Gastroesophageal sphincter (tissue), 4 donors: Measurements from ENCODE around the gene RBFOX2. TPM values are rescaled to one million over a fixed set of nuclear protein-coding genes. Genes with fewer than 3 reads are reported as not detected.

Source experiments
- ATAC-seq: fragments of 150-250 bp; one replicate; pipeline ENCODE4 v1.9.1; 2016; ENCODE audit warnings: mild to moderate bottlenecking, moderate library complexity
- H3K27ac ChIP-seq, 4 donors: fragments of 200-600 bp; sonication (generic) in 3 of 4; 1 replicate in 3 of 4; 2 replicates in 1 of 4; pipeline ENCODE4 v1.5.1; 2016 to 2019
- H3K27me3 ChIP-seq: fragments of 200-600 bp; sonication (generic); one replicate; pipeline ENCODE4 v1.5.1; 2019
- H3K36me3 ChIP-seq, 2 donors: fragments of 200-600 bp; sonication (generic); one replicate each; pipeline ENCODE4 v1.5.1; 2019; ENCODE audit warnings: control low read depth in 1 of 2
- H3K4me1 ChIP-seq, 3 donors: fragments of 200-600 bp; sonication (generic); 1 replicate in 2 of 3; 2 replicates in 1 of 3; pipeline ENCODE4 v1.5.1; 2016 to 2019; ENCODE audit warnings: control low read depth in 2 of 3
- H3K4me3 ChIP-seq, 2 donors: fragments of 200-600 bp; sonication (generic); one replicate each; pipeline ENCODE4 v1.5.1; 2019; ENCODE audit warnings: mild to moderate bottlenecking in 1 of 2, moderate library complexity in 1 of 2
- H3K9me3 ChIP-seq, 3 donors: fragments of 200-600 bp; sonication (generic); one replicate each; pipeline ENCODE4 v1.5.1; 2017 to 2019; ENCODE audit warnings: control low read depth in 2 of 3
- EP300 ChIP-seq: sonication (generic); formaldehyde crosslinking; IDR thresholded peaks from one replicate; pipeline ENCODE4 v1.6.1; 2017; ENCODE audit warnings: antibody characterized with exemption, mild to moderate bottlenecking
- POLR2A ChIP-seq, 2 donors: fragments of 450-650 bp; IDR thresholded peaks; one replicate each; pipeline ENCODE4 v1.6.1; 2017; ENCODE audit warnings: antibody characterized with exemption in 2 of 2, mild to moderate bottlenecking in 2 of 2, moderate library complexity in 1 of 2
- POLR2AphosphoS5 ChIP-seq: sonication (generic); formaldehyde crosslinking; IDR thresholded peaks from one replicate; pipeline ENCODE4 v1.6.1; 2017; ENCODE audit warnings: antibody characterized with exemption
- WGBS, 2 donors: methylation state at CpG; one replicate each; pipeline ENCODE4 v1.1.5; 2018; ENCODE audit warnings: low coverage in 1 of 2; 5-methylcytosine and 5-hydroxymethylcytosine counted together
- total RNA-seq, 4 donors: library from RNA; depleted of rRNA; stranded (reverse); fragments of >200 nt; gene quantifications; one replicate each; pipeline ENCODE4 v1.1.0, GENCODE V29; 2016
- TF ChIP-seq, protein P1 (sequence below), 4 experiments: fragments of 200-600 bp in 2 of 4; fragments of 450-650 bp in 2 of 4; sonication (generic) in 1 of 4; IDR thresholded peaks; one replicate each; pipeline ENCODE4 v1.5.1; 2017 to 2019; ENCODE audit warnings: antibody characterized with exemption in 4 of 4, mild to moderate bottlenecking in 2 of 4, moderate library complexity in 2 of 4

RBFOX2 gene
- total RNA-seq, 4 donors from 2014 or later: 120 to 197 (median 169) TPM

DNA sequence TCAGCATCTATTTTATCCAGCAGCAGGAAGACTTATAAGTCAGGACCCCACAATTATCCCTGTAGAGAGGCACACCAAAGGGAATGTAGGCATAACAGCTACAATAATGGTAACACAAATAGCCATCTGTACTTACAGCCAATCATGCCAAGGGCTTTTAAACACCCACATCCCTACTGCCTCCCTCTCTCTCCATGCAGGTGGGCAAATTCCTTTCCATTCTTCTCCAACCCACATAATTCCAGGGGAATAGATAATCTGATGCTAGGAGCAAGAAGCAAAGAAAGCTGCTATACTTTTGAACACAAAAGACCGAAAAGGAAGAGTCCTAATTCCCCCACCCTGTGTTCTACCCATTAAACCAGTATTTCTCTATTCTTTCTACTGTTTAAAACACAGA, 46.7 kb downstream of the RBFOX2 start:
- Histone ChIP-seq H3K27me3 (no peaks in the 10 kb centered on the region), H3K4me3 (no peak overlapping the region), H3K36me3 (no peaks in the 10 kb centered on the region), H3K27ac (no peak overlapping the region), H3K4me1 (peaks cover 10 to 99% (median 12%) of the 10 kb centered on the region in 3 donors), H3K9me3 (no peaks in the 10 kb centered on the region)
- ATAC-seq: no peak
- 87 to 100% methylated on average over 1 of the region's 1 CpG for WGBS, 2 donors
- TF ChIP-seq EP300 (no peak), POLR2A (IDR thresholded peaks at IDR 0.05) (no peak), POLR2AphosphoS5 (no peak)
- TF ChIP-seq, protein P1, sequence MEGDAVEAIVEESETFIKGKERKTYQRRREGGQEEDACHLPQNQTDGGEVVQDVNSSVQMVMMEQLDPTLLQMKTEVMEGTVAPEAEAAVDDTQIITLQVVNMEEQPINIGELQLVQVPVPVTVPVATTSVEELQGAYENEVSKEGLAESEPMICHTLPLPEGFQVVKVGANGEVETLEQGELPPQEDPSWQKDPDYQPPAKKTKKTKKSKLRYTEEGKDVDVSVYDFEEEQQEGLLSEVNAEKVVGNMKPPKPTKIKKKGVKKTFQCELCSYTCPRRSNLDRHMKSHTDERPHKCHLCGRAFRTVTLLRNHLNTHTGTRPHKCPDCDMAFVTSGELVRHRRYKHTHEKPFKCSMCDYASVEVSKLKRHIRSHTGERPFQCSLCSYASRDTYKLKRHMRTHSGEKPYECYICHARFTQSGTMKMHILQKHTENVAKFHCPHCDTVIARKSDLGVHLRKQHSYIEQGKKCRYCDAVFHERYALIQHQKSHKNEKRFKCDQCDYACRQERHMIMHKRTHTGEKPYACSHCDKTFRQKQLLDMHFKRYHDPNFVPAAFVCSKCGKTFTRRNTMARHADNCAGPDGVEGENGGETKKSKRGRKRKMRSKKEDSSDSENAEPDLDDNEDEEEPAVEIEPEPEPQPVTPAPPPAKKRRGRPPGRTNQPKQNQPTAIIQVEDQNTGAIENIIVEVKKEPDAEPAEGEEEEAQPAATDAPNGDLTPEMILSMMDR (IDR thresholded peaks at IDR 0.05): no peak

DNA sequence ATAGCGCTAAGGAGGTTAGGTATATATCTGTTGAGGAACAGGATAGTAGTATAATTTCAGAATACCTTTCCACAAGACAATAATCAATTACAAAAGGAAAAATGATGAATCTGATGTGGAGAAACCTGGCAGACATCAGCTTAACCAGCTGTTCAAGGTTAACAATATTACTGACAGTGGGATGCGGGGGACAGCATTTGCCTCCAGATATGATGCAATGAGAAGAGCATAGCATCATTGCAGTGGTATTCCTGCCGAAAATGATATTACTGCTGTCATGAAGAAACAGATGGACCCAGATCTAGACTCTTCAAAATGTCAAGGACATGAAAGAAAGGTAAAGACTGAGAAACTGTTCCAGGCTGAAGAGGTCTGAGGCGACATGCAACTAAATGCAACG, 49.7 kb downstream of the RBFOX2 start:
- peaks cover 5 to 100% (median 18%) of the 10 kb centered on the region in 3 donors for H3K4me1 ChIP-seq
- H3K4me3 ChIP-seq: no peak overlapping the region
- TF ChIP-seq POLR2AphosphoS5 (peak; percentile 46), POLR2A (IDR thresholded peaks at IDR 0.05) (no peak)
- no peaks in the 10 kb centered on the region for H3K9me3 ChIP-seq
- H3K36me3 ChIP-seq: no peaks in the 10 kb centered on the region
- peak; percentile 57 for ATAC-seq
- H3K27me3 ChIP-seq: no peaks in the 10 kb centered on the region
- peak overlapping the region in 1 of 4 donors; percentile 36 for H3K27ac ChIP-seq
- 67 to 80% methylated on average over 5 of the region's 5 CpGs for WGBS, 2 donors

DNA sequence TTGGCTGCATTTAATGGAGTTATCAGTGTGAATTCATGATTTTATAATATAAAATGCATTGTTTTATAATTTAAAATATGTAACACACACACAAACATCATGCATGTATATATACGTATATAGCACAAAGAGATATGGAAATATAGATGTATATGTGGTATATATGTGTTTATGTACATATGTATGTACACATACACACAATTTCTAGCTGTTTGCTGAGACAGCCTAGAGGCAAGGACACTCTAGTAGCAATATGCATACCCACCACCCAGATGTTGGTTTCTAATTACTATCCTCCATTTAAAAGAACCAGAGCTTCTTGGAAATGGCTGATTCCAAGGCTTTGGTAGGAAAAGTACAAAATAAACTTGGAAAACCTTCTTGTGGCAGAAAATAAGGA, 50.4 kb downstream of the RBFOX2 start:
- Histone ChIP-seq H3K9me3 (no peaks in the 10 kb centered on the region), H3K36me3 (no peaks in the 10 kb centered on the region), H3K27ac (peak overlapping the region in 1 of 4 donors; percentile 36), H3K4me1 (peaks cover 5 to 100% (median 21%) of the 10 kb centered on the region in 3 donors), H3K4me3 (no peak overlapping the region), H3K27me3 (no peaks in the 10 kb centered on the region)
- ATAC-seq: no peak
- no peak for TF ChIP-seq EP300
- TF ChIP-seq POLR2A (IDR thresholded peaks at IDR 0.05): no peak
- no peak for TF ChIP-seq POLR2AphosphoS5
- TF ChIP-seq, protein P1 (IDR thresholded peaks at IDR 0.05): no peak
- 83 to 92% methylated on average over 1 of the region's 1 CpG for WGBS, 2 donors

DNA sequence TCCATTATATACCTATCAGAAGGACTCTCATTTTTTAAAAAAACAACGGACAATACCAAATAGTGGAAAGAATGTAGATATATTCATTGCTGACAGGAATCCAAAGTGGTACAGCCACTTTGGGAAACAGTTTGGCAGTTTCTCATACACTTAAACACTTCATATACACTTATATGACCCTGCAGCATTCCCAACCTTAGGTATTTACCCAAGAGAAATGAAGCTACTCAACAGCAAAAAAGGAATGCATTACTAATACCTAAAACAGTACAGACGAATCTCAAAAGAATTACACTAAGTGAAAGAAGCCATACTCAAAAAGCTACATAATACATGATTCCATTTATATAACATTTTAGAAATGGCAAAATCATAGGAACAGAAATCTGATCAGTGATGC, 51.5 kb downstream of the RBFOX2 start:
- WGBS, 2 donors: 33 to 42% methylated on average over 1 to 2 of the region's 2 CpGs
- no peak for TF ChIP-seq POLR2AphosphoS5
- TF ChIP-seq, protein P1 (IDR thresholded peaks at IDR 0.05): no peak
- no peak for TF ChIP-seq POLR2A (IDR thresholded peaks at IDR 0.05)
- TF ChIP-seq EP300: no peak
- no peak for ATAC-seq
- Histone ChIP-seq H3K4me1 (peaks cover 8 to 100% (median 25%) of the 10 kb centered on the region in 3 donors), H3K36me3 (no peaks in the 10 kb centered on the region), H3K4me3 (no peak overlapping the region), H3K27me3 (no peaks in the 10 kb centered on the region), H3K27ac (no peak overlapping the region), H3K9me3 (no peaks in the 10 kb centered on the region)

DNA sequence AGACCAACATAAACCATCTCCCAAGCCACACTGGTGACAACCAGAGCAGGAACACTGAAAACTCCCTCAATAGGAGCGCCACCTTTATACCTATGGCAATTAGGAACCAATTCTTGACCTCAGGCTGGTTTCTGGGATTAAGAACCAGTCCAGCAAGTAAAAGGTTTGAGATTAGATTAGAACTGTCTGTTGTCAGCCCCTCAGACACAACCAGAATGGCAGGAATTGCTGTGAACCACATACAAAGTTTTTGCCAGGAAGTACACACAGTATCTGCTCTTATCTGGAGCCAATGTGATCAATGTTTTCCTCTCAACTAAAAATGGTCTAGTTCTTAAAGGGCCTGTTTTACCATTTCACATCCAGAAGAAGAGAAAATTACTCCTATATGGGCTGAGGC, 55.2 kb downstream of the RBFOX2 start:
- Histone ChIP-seq H3K27me3 (no peaks in the 10 kb centered on the region), H3K4me3 (no peak overlapping the region), H3K27ac (peak overlapping the region; percentile 82 to 92 (median 85)), H3K36me3 (no peaks in the 10 kb centered on the region), H3K9me3 (no peaks in the 10 kb centered on the region), H3K4me1 (peaks cover 14 to 93% (median 37%) of the 10 kb centered on the region in 3 donors)
- WGBS, 2 donors: 100% methylated on average over 1 of the region's 1 CpG
- no peak for ATAC-seq
- TF ChIP-seq POLR2A (IDR thresholded peaks at IDR 0.05) (no peak), POLR2AphosphoS5 (no peak), EP300 (no peak)
- TF ChIP-seq, protein P1 (IDR thresholded peaks at IDR 0.05): no peak
